8988T (cell line): ENCODE data around the gene CYB5A.
"Not testable (repeated sequence)": the region's sequence is repeated elsewhere in the genome, so short reads cannot be mapped to it uniquely, and the experiment has no call there.

Source experiments
- DNase-seq: peaks from one replicate; pipeline ENCODE4 v3.0.0; 2011

Gene CYB5A

GRCh38 chr18:74292982-74293381 lies 1.2 kb upstream of the CYB5A start:
- DNase-seq, result not testable (repeated sequence)

GRCh38 chr18:74292541-74292858 lies 737 bp upstream of the CYB5A start:
- no peak for DNase-seq

- DNase-seq, result no peak
Observed at GRCh38 chr18:74291472-74291770, 342 bp downstream of the CYB5A start.

GRCh38 chr18:74290794-74291471 lies 830 bp downstream of the CYB5A start:
- no peak for DNase-seq

DNA sequence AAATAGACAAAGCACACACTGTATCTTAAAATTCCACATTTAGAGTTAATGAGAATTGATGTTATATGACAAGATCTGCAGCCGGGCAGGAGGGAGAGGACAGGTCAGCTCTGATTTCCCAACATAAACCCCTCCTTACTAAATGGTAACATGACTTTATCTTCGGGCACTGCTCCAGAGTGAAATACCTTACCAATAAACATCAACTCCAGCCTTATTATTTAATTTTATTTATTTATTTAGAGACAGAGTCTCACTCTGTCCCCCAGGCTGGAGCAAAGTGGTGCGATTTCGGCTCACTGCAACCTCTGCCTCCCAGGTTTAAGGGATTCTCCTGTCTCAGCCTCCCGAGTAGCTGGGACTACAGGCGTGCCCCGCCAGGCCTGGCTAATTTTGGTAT lies 1.7 kb downstream of the CYB5A start:
- no peak for DNase-seq

GRCh38 chr18:74289137-74289536 lies 2.6 kb downstream of the CYB5A start:
- DNase-seq, result no peak

DNA sequence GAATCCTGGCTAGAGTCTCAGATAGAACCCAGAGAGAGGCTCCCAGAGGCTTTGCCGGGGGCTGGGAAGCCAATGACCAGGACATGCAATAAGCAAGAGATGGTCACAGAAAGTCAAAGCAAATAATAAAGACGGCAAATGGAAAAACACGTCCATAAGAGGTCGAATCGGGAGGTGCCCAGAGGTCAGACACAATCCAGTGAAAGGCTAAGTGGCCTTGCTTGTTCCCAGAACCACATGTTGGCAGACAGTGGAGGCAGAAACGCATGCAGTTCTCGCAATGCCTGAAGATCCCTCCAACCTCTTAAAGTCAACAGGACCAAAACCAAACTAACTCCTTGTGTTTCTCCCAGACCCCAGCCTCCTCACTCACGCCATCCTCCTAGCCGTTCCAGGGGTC lies 3.0 kb downstream of the CYB5A start:
- no peak for DNase-seq

GRCh38 chr18:74288041-74288440 lies 3.7 kb downstream of the CYB5A start:
- no peak for DNase-seq

- no peak for DNase-seq
Observed at GRCh38 chr18:74286856-74287255, 4.9 kb downstream of the CYB5A start.

DNA sequence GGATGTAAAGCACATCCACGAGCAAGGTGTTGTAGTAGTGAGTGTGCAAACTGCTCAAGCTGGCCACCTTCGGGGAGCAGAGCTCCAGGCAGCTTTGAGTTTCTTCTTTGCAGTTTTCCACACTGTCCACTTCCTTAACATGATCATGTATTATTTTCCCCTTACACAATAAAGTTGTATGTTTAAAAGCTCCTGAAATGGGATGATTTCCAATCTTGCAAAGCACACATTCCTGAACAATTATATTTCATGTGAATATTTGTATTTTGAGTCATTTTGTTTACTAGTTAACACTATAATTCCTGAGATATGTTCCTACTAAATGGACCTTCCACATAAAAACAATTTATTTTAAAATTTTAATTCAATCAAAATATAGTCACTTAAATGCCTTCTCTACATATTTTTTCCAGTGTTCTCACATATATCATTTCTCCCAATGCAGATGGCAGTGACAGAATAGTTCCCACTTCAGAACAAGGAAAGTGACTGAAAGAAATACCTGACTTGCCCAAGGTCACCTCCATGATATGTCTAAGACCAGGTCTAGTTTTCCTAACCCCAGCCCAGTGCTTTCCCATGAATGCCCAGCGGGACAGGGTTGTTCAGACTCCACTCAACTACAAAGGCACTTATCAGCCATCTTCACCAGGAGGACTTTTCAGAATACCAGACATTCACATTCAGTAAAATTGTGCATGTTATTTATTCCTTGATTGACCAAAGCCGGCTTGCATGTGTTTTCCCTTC lies 5.5 kb downstream of the CYB5A start:
- no peak for DNase-seq

GRCh38 chr18:74285583-74285982 lies 6.2 kb downstream of the CYB5A start:
- DNase-seq, result not testable (repeated sequence)

- DNase-seq, result no peak
Observed at GRCh38 chr18:74284980-74285355, 6.8 kb downstream of the CYB5A start.

DNA sequence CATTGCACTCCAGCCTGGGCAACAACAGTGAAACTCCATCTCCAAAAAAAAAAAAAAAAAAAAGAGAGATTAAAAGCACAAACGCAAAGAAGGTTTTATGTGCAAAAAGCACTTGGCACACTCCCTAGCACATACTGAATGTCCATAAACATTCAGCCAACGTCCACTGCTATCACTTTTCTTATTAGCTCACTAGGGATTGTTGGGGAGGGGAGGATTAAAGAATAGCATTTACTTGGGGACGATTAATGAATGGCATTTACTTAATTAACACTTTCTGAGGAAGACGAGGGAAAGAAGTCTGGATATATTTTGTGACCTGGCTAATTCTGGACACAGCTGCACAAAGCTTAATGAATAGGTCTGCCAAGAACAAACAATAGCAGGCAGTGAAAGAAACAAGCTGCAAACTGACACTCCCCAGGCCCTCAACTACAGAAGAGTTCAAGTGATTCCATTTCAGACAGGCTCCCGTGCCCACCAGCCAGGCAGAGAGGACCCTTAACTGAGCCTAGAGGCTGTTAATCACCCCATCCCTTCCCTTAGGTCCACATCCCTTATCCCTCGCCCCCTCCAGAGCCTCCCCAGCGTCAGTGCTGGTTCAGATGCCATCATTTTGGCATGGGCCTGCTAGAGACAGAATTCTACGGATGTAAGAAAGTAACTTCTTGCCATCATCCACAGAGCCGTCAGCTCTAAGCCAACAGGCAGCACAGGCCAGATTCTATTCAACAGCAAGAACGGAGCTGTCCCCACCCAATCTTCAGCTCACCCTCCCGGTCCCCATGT lies 7.4 kb downstream of the CYB5A start:
- no peak for DNase-seq

GRCh38 chr18:74283646-74284045 lies 8.1 kb downstream of the CYB5A start:
- DNase-seq, result no peak

- DNase-seq, result no peak
Observed at GRCh38 chr18:74282755-74283554, 8.8 kb downstream of the CYB5A start.

- DNase-seq, result no peak
Observed at GRCh38 chr18:74281980-74282754, 9.6 kb downstream of the CYB5A start.

GRCh38 chr18:74281011-74281979 lies 10.5 kb downstream of the CYB5A start:
- no peak for DNase-seq

- DNase-seq, result no peak
Observed at GRCh38 chr18:74278983-74279382, 12.8 kb downstream of the CYB5A start.

GRCh38 chr18:74278058-74278457 lies 13.7 kb downstream of the CYB5A start:
- no peak for DNase-seq

- DNase-seq, result no peak
Observed at GRCh38 chr18:74277296-74277695, 14.5 kb downstream of the CYB5A start.

DNA sequence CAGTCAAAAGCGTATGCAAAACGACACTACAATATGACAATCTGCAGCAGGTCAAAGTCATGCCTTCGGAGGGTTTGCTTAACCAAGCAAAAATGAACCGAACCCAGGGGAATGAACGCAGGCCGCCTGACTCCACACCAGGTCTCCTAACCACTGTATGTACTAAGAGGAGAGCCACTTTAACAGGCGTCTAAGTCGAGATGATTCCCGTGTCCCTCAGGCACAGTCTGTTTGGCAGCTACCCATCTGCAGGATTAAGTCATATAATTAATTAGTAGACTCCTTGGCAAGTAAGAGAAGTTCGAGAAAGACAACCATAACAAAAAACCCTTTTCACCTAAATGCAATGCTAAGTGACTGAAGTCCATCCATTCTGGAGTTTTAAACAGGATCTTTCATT lies 15.2 kb downstream of the CYB5A start:
- no peak for DNase-seq
